HCT116 (cell line): ENCODE measurements around the gene IFNA14. TPM values are rescaled to one million over a fixed set of nuclear protein-coding genes. Genes with fewer than 3 reads are reported as not detected.
"Not testable (repeated sequence)": the region's sequence is repeated elsewhere in the genome, so short reads cannot be mapped to it uniquely, and the experiment has no call there.

Experiments used
- ATAC-seq: fragments of 200-7000 bp; cut with Tn5 transposase; 2 replicates; pipeline ENCODE4 v1.9.1; 2020; ENCODE audit warnings: mild to moderate bottlenecking, moderate library complexity
- BruUV-seq: library from RNA; stranded (reverse); fragments of 400-500 nt; replicated peaks from 2 replicates; lab custom pipeline; 2021; lab: Mats Ljungman, UMichigan
- CTCF ChIA-PET: fragments of 300-600 bp; sonication (Branson Sonifier 250); formaldehyde crosslinking; loops from one replicate; lab custom pipeline; 2021; ENCODE audit warnings: antibody characterized with exemption; lab: Charles Lee
- POLR2A ChIA-PET: fragments of 300-600, 350-600 bp; sonication (Branson Sonifier 250); formaldehyde crosslinking; loops from one replicate; lab custom pipeline; 2021; ENCODE audit warnings: antibody characterized with exemption; lab: Charles Lee
- RAD21 ChIA-PET, 2 experiments: fragments of 300-600 bp; sonication (Branson Sonifier 250); formaldehyde crosslinking; loops; one replicate each; lab custom pipeline; 2023; ENCODE audit warnings: low total read pairs in 2 of 2; ENCODE audit not compliant: uncharacterized antibody in 2 of 2, unreplicated experiment in 2 of 2, low non-redundant PET in 1 of 2; lab: Charles Lee
- DNase-seq: peaks from one replicate; pipeline ENCODE4 v3.0.0-alpha.2; 2010; ENCODE audit warnings: low read depth, low spot score
- H2AFZ ChIP-seq: fragments of 200-600 bp; shearing (Covaris generic), sonication (generic); 2 replicates; pipeline ENCODE4 v1.6.1; 2017; ENCODE audit warnings: low read depth, mixed run types, mixed read lengths, antibody characterized with exemption, low read length; ENCODE audit not compliant: poor library complexity, severe bottlenecking
- H3K27ac ChIP-seq: 2 replicates; pipeline ENCODE4 v1.5.1; 2012; ENCODE audit warnings: low read depth, low read length
- H3K27me3 ChIP-seq: fragments of 200-600 bp; sonication (generic); 2 replicates; pipeline ENCODE4 v1.6.1; 2016; ENCODE audit warnings: mixed run types, low read length, mixed read lengths; ENCODE audit not compliant: insufficient read depth
- H3K36me3 ChIP-seq, 2 experiments: fragments of 200-500 bp in 1 of 2; fragments of 200-600 bp in 1 of 2; sonication (Bioruptor generic) in 1 of 2; sonication (generic) in 1 of 2; 2 replicates each; pipeline versions ENCODE4 v1.5.1 to v1.6.1; 2014 to 2016; ENCODE audit warnings: low read length in 2 of 2, inconsistent platforms in 1 of 2, mixed read lengths in 1 of 2, mixed run types in 1 of 2; ENCODE audit not compliant: insufficient read depth in 2 of 2, control insufficient read depth in 1 of 2
- H3K4me1 ChIP-seq, 2 experiments: fragments of 200-600 bp in 1 of 2; sonication (generic) in 1 of 2; 2 replicates each; pipeline versions ENCODE4 v1.5.1 to v1.6.1; 2012 to 2017; ENCODE audit warnings: low read length in 2 of 2, inconsistent platforms in 1 of 2, mild to moderate bottlenecking in 1 of 2, mixed read lengths in 1 of 2, mixed run types in 1 of 2, moderate library complexity in 1 of 2; ENCODE audit not compliant: insufficient read depth in 2 of 2, control insufficient read depth in 1 of 2
- H3K4me2 ChIP-seq: fragments of 200-600 bp; sonication (generic); 2 replicates; pipeline ENCODE4 v1.6.1; 2017; ENCODE audit warnings: mixed run types, low read length, mixed read lengths
- H3K4me3 ChIP-seq, 2 experiments: fragments of 200-600 bp in 1 of 2; sonication (generic) in 1 of 2; replicated peaks in 1 of 2; 2 replicates each; pipeline ENCODE4 v1.5.1; 2011 to 2016; ENCODE audit warnings: low read length in 2 of 2, control low read depth in 1 of 2, low read depth in 1 of 2, mild to moderate bottlenecking in 1 of 2, mixed read lengths in 1 of 2, mixed run types in 1 of 2
- H3K79me2 ChIP-seq: fragments of 200-600 bp; sonication (generic); 2 replicates; pipeline ENCODE4 v1.6.1; 2017; ENCODE audit warnings: mild to moderate bottlenecking, mixed run types, low read length, moderate library complexity, mixed read lengths; ENCODE audit not compliant: insufficient read depth
- H3K9ac ChIP-seq: fragments of 200-600 bp; sonication (generic); 2 replicates; pipeline ENCODE4 v1.6.1; 2016; ENCODE audit warnings: low read length, mixed read lengths
- H3K9me2 ChIP-seq: fragments of 200-600 bp; sonication (generic), shearing (Covaris generic); 2 replicates; pipeline ENCODE4 v1.6.1; 2017; ENCODE audit warnings: mixed run types, mild to moderate bottlenecking, moderate library complexity; ENCODE audit not compliant: insufficient read depth
- H3K9me3 ChIP-seq, 2 experiments: fragments of 200-500 bp in 1 of 2; fragments of 200-600 bp in 1 of 2; sonication (Bioruptor generic) in 1 of 2; sonication (generic) in 1 of 2; 2 replicates each; pipeline ENCODE4 v1.6.1; 2014 to 2017; ENCODE audit warnings: low read length in 2 of 2, mixed read lengths in 2 of 2, inconsistent platforms in 1 of 2, low read depth in 1 of 2, mild to moderate bottlenecking in 1 of 2, mixed run types in 1 of 2, moderate library complexity in 1 of 2; ENCODE audit not compliant: control insufficient read depth in 1 of 2, insufficient read depth in 1 of 2
- H4K20me1 ChIP-seq: fragments of 200-600 bp; sonication (generic), shearing (Covaris generic); 2 replicates; pipeline ENCODE4 v1.6.1; 2017; ENCODE audit warnings: mixed run types, mild to moderate bottlenecking, moderate library complexity; ENCODE audit not compliant: insufficient read depth
- CBX3 ChIP-seq: IDR thresholded peaks from 2 replicates; pipeline ENCODE4 v1.6.1; 2012; ENCODE audit warnings: low read depth
- CEBPB ChIP-seq: IDR thresholded peaks from 2 replicates; pipeline ENCODE4 v1.6.1; 2012; ENCODE audit warnings: low read depth
- CTCF ChIP-seq, 3 experiments: fragments of 200-600 bp in 1 of 3; sonication (generic) in 1 of 3; IDR thresholded peaks in 2 of 3; conservative IDR thresholded peaks in 1 of 3; 2 replicates each; pipeline ENCODE4 v1.5.1; 2012 to 2017; ENCODE audit warnings: low read depth in 2 of 3, low read length in 2 of 3, antibody characterized with exemption in 1 of 3, borderline replicate concordance in 1 of 3, control low read depth in 1 of 3, mild to moderate bottlenecking in 1 of 3, mixed read lengths in 1 of 3, mixed run types in 1 of 3, moderate library complexity in 1 of 3; ENCODE audit not compliant: insufficient read depth in 1 of 3
- ELF1 ChIP-seq: IDR thresholded peaks from 2 replicates; pipeline ENCODE4 v1.6.1; 2012; ENCODE audit warnings: low read depth, borderline replicate concordance
- EZH2 ChIP-seq: fragments of 200-600 bp; sonication (generic); IDR thresholded peaks from 2 replicates; pipeline ENCODE4 v1.6.1; 2017; ENCODE audit warnings: antibody characterized with exemption, mixed run types
- EZH2phosphoT487 ChIP-seq: fragments of 200-600 bp; IDR thresholded peaks from 2 replicates; pipeline ENCODE4 v1.6.1; 2018; ENCODE audit warnings: antibody characterized with exemption, borderline replicate concordance
- FOSL1 ChIP-seq: IDR thresholded peaks from 2 replicates; pipeline ENCODE4 v1.6.1; 2012; ENCODE audit warnings: low read depth
- JUND ChIP-seq: IDR thresholded peaks from 2 replicates; pipeline ENCODE4 v1.6.1; 2012
- POLR2A ChIP-seq: IDR thresholded peaks from 2 replicates; pipeline ENCODE4 v1.7.0; 2011; ENCODE audit warnings: borderline replicate concordance; ENCODE audit not compliant: insufficient read depth, insufficient read length; ENCODE audit errors: extremely low read depth
- RAD21 ChIP-seq: IDR thresholded peaks from 2 replicates; pipeline ENCODE4 v1.6.1; 2012; ENCODE audit warnings: low read depth, mild to moderate bottlenecking
- SIN3A ChIP-seq: IDR thresholded peaks from 2 replicates; pipeline ENCODE4 v1.6.1; 2012; ENCODE audit warnings: low read depth
- YY1 ChIP-seq: IDR thresholded peaks from 2 replicates; pipeline ENCODE4 v1.6.1; 2011; ENCODE audit warnings: low read length, low read depth, moderate library complexity, mild to moderate bottlenecking; ENCODE audit not compliant: insufficient replicate concordance; ENCODE audit errors: extremely low read depth
- ZBTB33 ChIP-seq: IDR thresholded peaks from 2 replicates; pipeline ENCODE4 v1.6.1; 2011; ENCODE audit warnings: mild to moderate bottlenecking, low read length, moderate library complexity; ENCODE audit not compliant: insufficient replicate concordance; ENCODE audit errors: extremely low read depth
- ZFX ChIP-seq: fragments of 450-650 bp; IDR thresholded peaks from 2 replicates; pipeline ENCODE4 v1.6.1; 2017
- ZNF274 ChIP-seq: fragments of 200-500 bp; sonication (Bioruptor generic); IDR thresholded peaks from 2 replicates; pipeline ENCODE4 v1.6.1; 2014; ENCODE audit warnings: mild to moderate bottlenecking, low read depth, low read length, inconsistent platforms
- intact Hi-C: fragments of 100-400 bp; cut with micrococcal nuclease; formaldehyde crosslinking; loops from 2 replicates; pipeline ENCODE4 v1.10.0; 2022
- total RNA-seq: library from RNA; stranded (reverse); gene quantifications from one replicate; pipeline ENCODE4 v1.2.1, GENCODE V29; 2021; ENCODE audit not compliant: unreplicated experiment

The IFNA14 gene
- total RNA-seq, 1 experiment from 2014 or later = not detected

- RAD21 ChIA-PET = interaction anchor here (0.6 to 1.0 kb wide), 3 partner anchors 83 to 558 kb away, joined by 3 to 4 read pairs (median 3); no protein-coding TSS in a partner anchor
- H3K79me2 ChIP-seq, H3K9me3 ChIP-seq, BruUV-seq, H3K36me3 ChIP-seq, H3K9me2 ChIP-seq, H3K27ac ChIP-seq, H3K4me1 ChIP-seq, H3K27me3 ChIP-seq, H3K4me3 ChIP-seq, H3K9ac ChIP-seq, H4K20me1 ChIP-seq: not testable (repeated sequence)
- intact Hi-C loops = loop anchor here (1.0 to 10.0 kb wide), 2 partner anchors 270 to 559 kb away; no protein-coding TSS in a partner anchor
- peak overlapping the region; percentile 44 for H3K4me2 ChIP-seq
- CTCF ChIA-PET = interaction anchor here (0.6 to 2.6 kb wide), 33 partner anchors 9 to 1008 kb away, joined by 3 to 22 read pairs (median 5); partner anchors contain the start of gene CDKN2B
- TF ChIP-seq RAD21 (peak; percentile 80), CTCF (IDR thresholded peaks at IDR 0.05 in 2 of 3, conservative IDR thresholded peaks at IDR 0.05 in 1 of 3; ENCODE audit: borderline replicate concordance in 1 of 3, insufficient read depth in 1 of 3, low read depth in 2 of 3, low read length in 2 of 3) (peak; percentile 68 to 73 (median 68))
- ATAC-seq (peak; percentile 97), DNase-seq (peak; percentile 56)
- H2AFZ ChIP-seq = peak overlapping the region; percentile 59
- POLR2A ChIA-PET = interaction anchor here (0.7 kb wide), 1 partner anchor 285 kb away, joined by 3 read pairs; no protein-coding TSS in a partner anchor
Observed at GRCh38 chr9:21235468-21236359, 4.1 kb downstream of the IFNA14 start.

GRCh38 chr9:21234153-21234687, 5.6 kb downstream of the IFNA14 start:
- Histone ChIP-seq H4K20me1 (no peaks in the 10 kb centered on the region), H3K4me1 (no peaks in the 10 kb centered on the region), H3K27me3 (no peaks in the 10 kb centered on the region), H2AFZ (no peak overlapping the region), H3K4me2 (no peak overlapping the region), H3K9me3 (no peaks in the 10 kb centered on the region), H3K36me3 (no peaks in the 10 kb centered on the region), H3K79me2 (no peaks in the 10 kb centered on the region), H3K4me3 (no peak overlapping the region), H3K9ac (no peak overlapping the region), H3K9me2 (no peaks in the 10 kb centered on the region), H3K27ac (no peak overlapping the region)
- RAD21 ChIA-PET = no interaction called here
- no TSS peak for BruUV-seq
- intact Hi-C loops = loop anchor here (10.0 kb wide), 1 partner anchor 561 kb away; no protein-coding TSS in a partner anchor
- ATAC-seq (no peak), DNase-seq (no peak)
- POLR2A ChIA-PET = no interaction called here
- CTCF ChIA-PET = interaction anchor here (1.6 kb wide), 1 partner anchor 19 kb away, joined by 3 read pairs; no protein-coding TSS in a partner anchor
- TF ChIP-seq JUND = no peak
- no peak for TF ChIP-seq ZBTB33
- TF ChIP-seq ZNF274 = no peak
- no peak for TF ChIP-seq ELF1
- no peak for TF ChIP-seq CBX3
- TF ChIP-seq EZH2 = no peak
- TF ChIP-seq EZH2phosphoT487 = no peak
- no peak for TF ChIP-seq YY1
- no peak for TF ChIP-seq FOSL1
- TF ChIP-seq CEBPB = no peak
- no peak for TF ChIP-seq POLR2A
- no peak for TF ChIP-seq ZFX
- TF ChIP-seq SIN3A = no peak
